Measurements from ENCODE around the gene ATF7. TPM values are rescaled to one million over a fixed set of nuclear protein-coding genes. Genes with fewer than 3 reads are reported as not detected.

The ATF7 gene
- polyA plus RNA-seq, 1 of the 3 experiments (the other 2 are of a cell fraction), result 12.8 TPM

DNA sequence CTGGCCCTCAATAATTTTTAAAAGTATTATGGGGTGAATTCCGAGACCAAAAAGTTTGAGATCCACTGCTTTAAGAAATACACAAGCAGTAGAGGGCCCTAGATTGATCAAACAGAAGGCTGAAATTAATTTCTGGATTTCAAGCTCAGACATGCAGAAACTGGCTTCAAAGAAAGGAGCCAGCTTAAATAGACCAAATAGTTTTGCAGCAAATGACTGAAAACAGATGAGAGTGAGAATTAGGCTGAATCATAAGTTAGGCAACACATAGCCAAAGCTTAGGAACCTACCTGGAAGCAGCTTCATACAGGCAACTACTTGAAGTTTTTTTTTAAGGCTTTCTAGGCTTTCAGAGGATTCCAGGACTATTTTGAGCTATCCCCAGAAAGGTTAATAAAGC lies 12.4 kb downstream of the ATF7 start:
- H3K79me2 ChIP-seq (ENCODE audit: insufficient read depth), result peaks cover 92% of the 10 kb centered on the region
- TF ChIP-seq NFIC (IDR thresholded peaks at IDR 0.05; ENCODE audit: borderline replicate concordance) (no peak), RCOR1 (IDR thresholded peaks at IDR 0.05; ENCODE audit: low read length) (no peak), GATA2 (CRISPR knock-in tag; IDR thresholded peaks at IDR 0.05) (no peak)
- TF ChIP-seq, protein P1, sequence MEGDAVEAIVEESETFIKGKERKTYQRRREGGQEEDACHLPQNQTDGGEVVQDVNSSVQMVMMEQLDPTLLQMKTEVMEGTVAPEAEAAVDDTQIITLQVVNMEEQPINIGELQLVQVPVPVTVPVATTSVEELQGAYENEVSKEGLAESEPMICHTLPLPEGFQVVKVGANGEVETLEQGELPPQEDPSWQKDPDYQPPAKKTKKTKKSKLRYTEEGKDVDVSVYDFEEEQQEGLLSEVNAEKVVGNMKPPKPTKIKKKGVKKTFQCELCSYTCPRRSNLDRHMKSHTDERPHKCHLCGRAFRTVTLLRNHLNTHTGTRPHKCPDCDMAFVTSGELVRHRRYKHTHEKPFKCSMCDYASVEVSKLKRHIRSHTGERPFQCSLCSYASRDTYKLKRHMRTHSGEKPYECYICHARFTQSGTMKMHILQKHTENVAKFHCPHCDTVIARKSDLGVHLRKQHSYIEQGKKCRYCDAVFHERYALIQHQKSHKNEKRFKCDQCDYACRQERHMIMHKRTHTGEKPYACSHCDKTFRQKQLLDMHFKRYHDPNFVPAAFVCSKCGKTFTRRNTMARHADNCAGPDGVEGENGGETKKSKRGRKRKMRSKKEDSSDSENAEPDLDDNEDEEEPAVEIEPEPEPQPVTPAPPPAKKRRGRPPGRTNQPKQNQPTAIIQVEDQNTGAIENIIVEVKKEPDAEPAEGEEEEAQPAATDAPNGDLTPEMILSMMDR (IDR thresholded peaks at IDR 0.05), result no peak
- no peak overlapping the region for H2AFZ ChIP-seq (ENCODE audit: low read depth)
- no peaks in the 10 kb centered on the region for H3K27me3 ChIP-seq (ENCODE audit: insufficient read depth)
- H3K9me2 ChIP-seq, result no peaks in the 10 kb centered on the region
- ChIA-PET CTCF (interaction anchor here (0.7 to 4.1 kb wide), 5 partner anchors 9 to 132 kb away, joined by 3 to 21 read pairs (median 4); no protein-coding TSS in a partner anchor), POLR2A (interaction anchor here (0.7 to 0.8 kb wide), 2 partner anchors 50 to 146 kb away, joined by 3 read pairs; no protein-coding TSS in a partner anchor)
- WGBS (ENCODE audit: low lambda C conversion rate), result 94% methylated on average over 1 of the region's 1 CpG
- H3K9ac ChIP-seq, result no peak overlapping the region
- H3K4me3 ChIP-seq (ENCODE audit: low read depth in 2 of 2, low read length in 1 of 2), result no peak overlapping the region
- no peak overlapping the region for H3K4me2 ChIP-seq
- peaks cover 4% of the 10 kb centered on the region for H3F3A ChIP-seq (replicated peaks; ENCODE audit: insufficient read depth)
- H3K9me3 ChIP-seq, result no peaks in the 10 kb centered on the region
- DNase-seq, result no peak
- no peaks in the 10 kb centered on the region for H3K36me3 ChIP-seq (replicated peaks in 1 of 2; ENCODE audit: control insufficient read depth in 1 of 2, insufficient read depth in 2 of 2, low read length in 1 of 2)
- H3K27ac ChIP-seq (ENCODE audit: low read depth in 2 of 2, low read length in 1 of 2), result no peak overlapping the region; a peak in 1 of 4 replicates
- peaks cover 0 to 5% of the 10 kb centered on the region in 2 experiments; a peak in 1 of 4 replicates for H3K4me1 ChIP-seq (ENCODE audit: control insufficient read depth in 1 of 2, insufficient read depth in 2 of 2, low read depth in 1 of 2, low read length in 1 of 2)
- H4K20me1 ChIP-seq (ENCODE audit: insufficient read depth), result peaks cover 5% of the 10 kb centered on the region; the same call in 1 of the 2 replicates

- Histone ChIP-seq H3K4me3 (ENCODE audit: low read depth in 2 of 2, low read length in 1 of 2) (no peak overlapping the region), H3K9me2 (no peaks in the 10 kb centered on the region), H3K27ac (ENCODE audit: low read depth in 2 of 2, low read length in 1 of 2) (no peak overlapping the region), H3K9me3 (no peaks in the 10 kb centered on the region), H3K27me3 (ENCODE audit: insufficient read depth) (no peaks in the 10 kb centered on the region), H3K9ac (no peak overlapping the region), H3K79me2 (ENCODE audit: insufficient read depth) (peaks cover 90% of the 10 kb centered on the region), H2AFZ (ENCODE audit: low read depth) (no peak overlapping the region), H3K4me2 (no peak overlapping the region), H3F3A (replicated peaks; ENCODE audit: insufficient read depth) (peaks cover 9% of the 10 kb centered on the region), H4K20me1 (ENCODE audit: insufficient read depth) (peaks cover 5% of the 10 kb centered on the region; the same call in 1 of the 2 replicates), H3K36me3 (replicated peaks in 1 of 2; ENCODE audit: control insufficient read depth in 1 of 2, insufficient read depth in 2 of 2, low read length in 1 of 2) (no peaks in the 10 kb centered on the region), H3K4me1 (ENCODE audit: control insufficient read depth in 1 of 2, insufficient read depth in 2 of 2, low read depth in 1 of 2, low read length in 1 of 2) (no peaks in the 10 kb centered on the region; a peak in 1 of 4 replicates)
- 93% methylated on average over 2 of the region's 2 CpGs for WGBS (ENCODE audit: low lambda C conversion rate)
- no peak for DNase-seq
- ChIA-PET CTCF (interaction anchor here (1.1 to 4.1 kb wide), 5 partner anchors 10 to 69 kb away, joined by 3 to 21 read pairs (median 4); no protein-coding TSS in a partner anchor), POLR2A (no interaction called here)
- no peak for TF ChIP-seq EZH2phosphoT487 (IDR thresholded peaks at IDR 0.05; ENCODE audit: borderline replicate concordance, low read depth)
- TF ChIP-seq CHD2 (IDR thresholded peaks at IDR 0.05; ENCODE audit: low read length, partially characterized antibody), result no peak
- no peak for TF ChIP-seq NFIC (IDR thresholded peaks at IDR 0.05; ENCODE audit: borderline replicate concordance)
- TF ChIP-seq GABPA (IDR thresholded peaks at IDR 0.05; ENCODE audit: low read depth), result no peak
- TF ChIP-seq RAD21 (IDR thresholded peaks at IDR 0.05; ENCODE audit: low read length), result no peak
- TF ChIP-seq SMC3 (IDR thresholded peaks at IDR 0.05; ENCODE audit: low read depth, low read length), result no peak
- no peak for TF ChIP-seq MXI1 (IDR thresholded peaks at IDR 0.05; ENCODE audit: low read depth, low read length)
- TF ChIP-seq FOSL2 (IDR thresholded peaks at IDR 0.05; ENCODE audit: borderline replicate concordance, low read depth), result no peak
- TF ChIP-seq, protein P2, sequence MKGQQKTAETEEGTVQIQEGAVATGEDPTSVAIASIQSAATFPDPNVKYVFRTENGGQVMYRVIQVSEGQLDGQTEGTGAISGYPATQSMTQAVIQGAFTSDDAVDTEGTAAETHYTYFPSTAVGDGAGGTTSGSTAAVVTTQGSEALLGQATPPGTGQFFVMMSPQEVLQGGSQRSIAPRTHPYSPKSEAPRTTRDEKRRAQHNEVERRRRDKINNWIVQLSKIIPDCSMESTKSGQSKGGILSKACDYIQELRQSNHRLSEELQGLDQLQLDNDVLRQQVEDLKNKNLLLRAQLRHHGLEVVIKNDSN (IDR thresholded peaks at IDR 0.05; ENCODE audit: borderline replicate concordance, low read depth), result no peak
- no peak for TF ChIP-seq SIN3A (IDR thresholded peaks at IDR 0.05; ENCODE audit: borderline replicate concordance, low read depth, low read length)
- no peak for TF ChIP-seq TCF12 (IDR thresholded peaks at IDR 0.05)
Observed at GRCh38 chr12:53612978-53613377, 13.2 kb downstream of the ATF7 start.

All from SK-N-SH (cell line).